Dermis blood vessel endothelial cell (primary cell): ENCODE results near the gene HIGD1C. TPM values are rescaled to one million over a fixed set of nuclear protein-coding genes. Genes with fewer than 3 reads are reported as not detected.
"Not testable (repeated sequence)": the region's sequence is repeated elsewhere in the genome, so short reads cannot be mapped to it uniquely, and the experiment has no call there.

ENCODE experiments used
- DNase-seq: peaks from one replicate; pipeline ENCODE4 v3.0.0; 2010
- total RNA-seq: library from RNA; depleted of rRNA; stranded (reverse); fragments of >200 nt; gene quantifications from 2 replicates; pipeline ENCODE4 v1.2.3, GENCODE V29; 2014

Gene HIGD1C
- not detected in 2 replicates for total RNA-seq

DNA sequence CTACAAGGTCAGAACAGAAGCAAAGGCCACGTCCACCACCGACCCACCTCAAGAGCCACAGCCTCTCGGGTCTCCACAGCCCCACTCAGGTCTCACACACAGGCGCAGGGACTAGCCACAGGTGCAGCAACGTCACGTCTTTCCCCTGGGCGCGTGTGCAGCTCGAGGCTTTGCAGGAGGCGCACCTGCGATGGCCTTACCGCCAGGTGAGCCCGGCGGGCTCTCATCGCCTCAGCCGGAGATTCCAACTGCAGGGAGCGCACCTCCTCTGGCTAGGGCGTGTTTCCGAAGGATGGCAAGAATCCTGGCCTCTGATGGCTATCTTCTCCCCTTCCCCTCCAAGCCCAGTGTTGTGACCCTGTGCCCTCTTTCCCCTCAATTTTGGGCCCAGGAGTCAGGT, at the start of gene HIGD1C:
TSS of gene HIGD1C (plus strand) at position 35 of the 400 bp plus-strand sequence. CDS start 1,455 bp downstream, outside the sequence.
- no peak for DNase-seq

- not testable (repeated sequence) for DNase-seq
Observed at GRCh38 chr12:50908479-50908878, 43.9 kb upstream of the HIGD1C start.

DNA sequence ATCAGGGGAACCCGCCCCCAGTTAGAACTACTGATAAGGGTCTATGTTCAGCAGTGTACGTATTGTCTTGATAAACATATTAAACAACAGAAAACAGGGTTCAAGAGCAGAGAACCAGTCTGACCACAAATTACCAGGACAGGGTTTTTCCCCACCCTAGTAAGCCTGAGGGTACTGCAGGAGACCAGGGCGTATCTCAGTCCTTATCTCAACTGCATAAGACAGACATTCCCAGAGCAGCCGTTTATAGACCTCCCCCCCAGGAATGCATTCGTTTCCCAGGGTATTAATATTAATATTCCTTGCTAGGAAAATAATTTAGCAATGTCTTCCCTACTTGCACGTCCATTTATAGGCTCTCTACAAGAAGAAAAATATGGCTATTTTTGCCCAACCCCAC, 40.0 kb upstream of the HIGD1C start:
- not testable (repeated sequence) for DNase-seq

DNA sequence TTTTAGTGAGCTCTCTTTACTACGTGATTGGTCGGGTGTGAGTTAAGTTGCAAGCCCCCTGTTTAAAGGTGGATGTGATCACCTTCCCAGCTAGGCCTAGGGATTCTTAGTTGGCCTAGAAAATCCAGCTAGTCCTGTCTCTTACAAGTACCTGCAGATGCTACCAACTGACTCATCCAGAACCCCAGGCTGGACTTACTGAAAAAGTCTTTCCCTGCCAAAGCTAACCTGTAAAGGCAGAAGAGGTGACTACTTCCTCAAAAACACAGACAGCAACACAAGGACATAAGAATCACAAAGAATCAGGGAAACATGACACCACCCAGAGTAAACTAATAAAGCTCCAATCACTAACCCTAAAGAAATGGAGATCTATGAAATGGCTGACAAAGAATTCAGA, 39.1 kb upstream of the HIGD1C start:
- no peak for DNase-seq

GRCh38 chr12:50914872-50915484, 37.4 kb upstream of the HIGD1C start:
- DNase-seq: no peak

- DNase-seq: no peak
Observed at GRCh38 chr12:50916292-50916691, 36.1 kb upstream of the HIGD1C start.

DNA sequence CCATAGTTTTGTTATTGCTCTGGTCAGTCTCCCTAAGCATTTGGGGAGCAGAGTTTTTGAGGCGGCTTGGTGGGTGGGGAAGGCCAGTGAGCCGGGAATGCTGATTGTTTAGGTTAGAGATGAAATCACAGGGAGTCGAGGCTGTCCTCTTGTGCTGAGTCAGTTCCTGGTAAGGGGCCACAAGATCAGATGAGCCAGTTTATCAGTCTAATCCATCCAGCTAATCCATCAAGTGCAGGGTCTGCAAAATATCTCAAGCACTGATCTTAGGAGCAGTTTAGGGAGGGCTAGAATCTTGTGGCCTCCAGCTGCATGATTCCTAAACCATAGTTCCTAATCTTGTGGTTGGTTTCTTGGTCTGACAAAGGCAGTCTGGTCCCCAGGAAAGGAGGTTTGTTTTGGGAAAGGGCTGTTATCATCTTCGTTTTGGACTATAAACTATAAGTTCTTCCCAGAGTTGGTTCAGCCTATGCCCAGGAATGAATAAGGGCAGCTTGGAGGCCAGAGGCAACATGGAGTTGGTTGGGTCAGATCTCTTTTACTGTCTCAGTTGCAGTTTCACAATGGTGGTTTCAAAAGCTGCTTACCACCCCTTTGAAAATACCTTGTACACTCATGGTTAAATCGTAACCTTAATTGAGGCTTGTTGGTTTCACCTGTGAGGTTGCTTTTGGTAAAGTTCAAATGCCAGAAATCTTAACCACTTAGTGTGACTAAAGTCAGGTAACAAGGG, 33.6 kb upstream of the HIGD1C start:
- DNase-seq: no peak

DNA sequence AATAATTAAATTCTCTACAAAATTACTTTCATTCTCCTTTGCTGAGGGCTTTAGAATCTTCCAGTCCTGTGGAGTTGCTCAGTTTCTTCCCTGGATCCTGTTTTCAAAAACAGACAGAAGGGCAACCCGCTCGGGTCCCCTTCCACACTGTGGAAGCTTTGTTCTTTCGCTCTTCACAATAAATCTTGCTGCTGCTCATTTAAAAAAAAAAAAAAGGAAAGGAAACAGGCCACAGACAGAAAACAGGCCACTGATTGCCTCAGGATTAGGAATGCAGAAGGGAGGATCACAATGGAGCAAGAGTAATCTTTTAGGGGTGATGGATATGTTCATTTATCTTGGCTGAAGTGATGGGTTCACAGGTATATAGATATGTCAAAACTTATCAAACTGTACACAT, 29.5 kb upstream of the HIGD1C start:
- DNase-seq: peak; percentile 26

- peak; percentile 16 for DNase-seq
Observed at GRCh38 chr12:50923361-50924130, 28.8 kb upstream of the HIGD1C start.

DNA sequence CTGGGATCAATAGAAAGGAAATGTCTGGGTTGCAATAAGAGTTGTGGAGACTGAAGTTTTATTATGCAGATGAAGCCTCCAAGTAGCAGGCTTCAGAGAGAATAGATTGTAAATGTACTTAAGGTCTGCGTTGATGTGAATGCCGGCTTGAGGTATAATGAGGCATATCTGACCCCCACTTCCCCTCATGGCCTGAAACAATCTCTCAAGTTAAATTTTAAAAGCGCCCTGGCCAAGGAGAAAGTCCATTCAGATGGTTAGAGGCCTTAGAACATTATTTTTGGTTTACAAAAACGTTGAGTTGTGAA, 28.3 kb upstream of the HIGD1C start:
- DNase-seq: no peak

DNA sequence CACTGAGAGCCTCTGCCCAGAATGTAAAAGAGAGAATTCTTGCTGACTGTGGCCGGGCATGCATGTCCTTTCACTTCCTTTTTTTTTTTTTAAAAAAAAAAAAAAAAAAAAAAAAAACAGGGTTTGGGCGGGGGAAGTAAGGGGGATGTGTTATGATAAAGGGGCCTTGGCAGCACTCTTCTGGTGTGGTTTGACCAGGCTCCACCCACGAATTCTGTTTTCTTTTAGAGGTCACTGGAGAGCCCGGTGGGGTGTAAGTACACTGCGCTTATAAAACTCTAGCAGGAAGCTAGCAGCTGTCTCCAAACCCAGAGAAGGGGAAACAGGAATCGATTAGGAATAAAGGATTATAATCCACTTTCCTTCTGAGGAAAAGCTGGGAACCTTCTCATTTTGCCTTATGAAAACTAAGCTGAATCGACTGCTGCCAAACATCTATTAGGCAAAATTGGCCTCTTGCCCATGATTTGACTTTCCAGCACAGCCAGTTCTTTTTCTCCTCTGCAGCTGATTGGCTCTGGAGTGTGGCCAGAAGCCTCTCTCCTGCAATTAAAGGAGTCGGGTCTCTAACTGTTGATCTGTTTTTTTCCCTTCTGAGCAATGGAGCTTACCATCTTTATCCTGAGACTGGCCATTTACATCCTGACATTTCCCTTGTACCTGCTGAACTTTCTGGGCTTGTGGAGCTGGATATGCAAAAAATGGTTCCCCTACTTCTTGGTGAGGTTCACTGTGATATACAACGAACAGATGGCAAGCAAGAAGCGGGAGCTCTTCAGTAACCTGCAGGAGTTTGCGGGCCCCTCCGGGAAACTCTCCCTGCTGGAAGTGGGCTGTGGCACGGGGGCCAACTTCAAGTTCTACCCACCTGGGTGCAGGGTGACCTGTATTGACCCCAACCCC, 27.7 kb upstream of the HIGD1C start:
- peak; percentile 92 for DNase-seq

- DNase-seq: peak; percentile 9
Observed at GRCh38 chr12:50925342-50925651, 27.0 kb upstream of the HIGD1C start.

DNA sequence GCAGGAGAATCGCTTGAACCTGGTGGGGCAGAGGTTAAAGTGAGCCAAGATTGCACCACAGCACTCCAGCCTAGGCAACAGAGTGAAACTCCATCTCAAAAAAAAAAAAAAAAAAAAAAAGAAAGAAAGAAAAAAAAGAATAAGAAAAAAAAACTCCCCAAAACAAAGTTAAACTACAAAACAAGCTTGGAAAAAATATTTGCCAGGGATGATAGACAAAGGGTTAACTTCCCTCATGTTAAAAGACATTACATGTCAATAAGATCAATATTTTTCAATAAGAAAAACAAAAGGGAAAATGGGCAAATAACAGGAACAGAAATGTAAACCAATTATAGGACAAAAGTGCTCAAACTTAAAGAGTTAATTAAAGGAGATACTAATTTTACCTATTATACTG, 26.4 kb upstream of the HIGD1C start:
- no peak for DNase-seq

- no peak for DNase-seq
Observed at GRCh38 chr12:50926415-50926814, 25.9 kb upstream of the HIGD1C start.

GRCh38 chr12:50926932-50927331, 25.4 kb upstream of the HIGD1C start:
- not testable (repeated sequence) for DNase-seq

- DNase-seq: no peak
Observed at GRCh38 chr12:50927356-50927755, 25.0 kb upstream of the HIGD1C start.

- no peak for DNase-seq
Observed at GRCh38 chr12:50927766-50928224, 24.5 kb upstream of the HIGD1C start.

GRCh38 chr12:50928392-50928791, 24.0 kb upstream of the HIGD1C start:
- no peak for DNase-seq

DNA sequence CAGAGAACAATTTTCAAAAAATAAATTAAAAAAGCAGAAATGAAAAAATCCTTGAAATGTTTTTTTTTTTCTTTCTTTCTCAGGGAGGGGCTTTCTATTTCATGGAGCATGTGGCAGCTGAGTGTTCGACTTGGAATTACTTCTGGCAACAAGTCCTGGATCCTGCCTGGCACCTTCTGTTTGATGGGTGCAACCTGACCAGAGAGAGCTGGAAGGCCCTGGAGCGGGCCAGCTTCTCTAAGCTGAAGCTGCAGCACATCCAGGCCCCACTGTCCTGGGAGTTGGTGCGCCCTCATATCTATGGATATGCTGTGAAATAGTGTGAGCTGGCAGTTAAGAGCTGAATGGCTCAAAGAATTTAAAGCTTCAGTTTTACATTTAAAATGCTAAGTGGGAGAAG, 22.5 kb upstream of the HIGD1C start:
- no peak for DNase-seq

GRCh38 chr12:50930477-50930876, 21.9 kb upstream of the HIGD1C start:
- DNase-seq: not testable (repeated sequence)

- DNase-seq: no peak
Observed at GRCh38 chr12:50932787-50933280, 19.5 kb upstream of the HIGD1C start.

GRCh38 chr12:50933459-50934124, 18.8 kb upstream of the HIGD1C start:
- DNase-seq: no peak
